Vagina (tissue), 2 donors: ENCODE measurements around the gene ZNF296. TPM values are rescaled to one million over a fixed set of nuclear protein-coding genes. Genes with fewer than 3 reads are reported as not detected.
A peak's percentile ranks its signal among the peaks of the same experiment; 100 is the strongest.

Experiments
- DNase-seq, 2 donors: peaks; one replicate each; pipeline ENCODE4 v3.0.0-alpha.2; 2017; ENCODE audit errors: extremely low spot score in 2 of 2
- H3K27ac ChIP-seq: fragments of 200-600 bp; sonication (generic); one replicate; pipeline ENCODE4 v1.5.1; 2019
- H3K27me3 ChIP-seq: fragments of 200-600 bp; sonication (generic); one replicate; pipeline ENCODE4 v1.5.1; 2019
- H3K36me3 ChIP-seq, 2 donors: fragments of 200-600 bp; sonication (generic); one replicate each; pipeline ENCODE4 v1.5.1; 2017 to 2019
- H3K4me1 ChIP-seq: fragments of 200-600 bp; sonication (generic); one replicate; pipeline ENCODE4 v1.5.1; 2019
- H3K4me3 ChIP-seq, 2 donors: fragments of 200-600 bp; sonication (generic); 1 replicate in 1 of 2; 2 replicates in 1 of 2; pipeline ENCODE4 v1.5.1; 2016 to 2019
- H3K9me3 ChIP-seq: fragments of 200-600 bp; sonication (generic); one replicate; pipeline ENCODE4 v1.5.1; 2019
- CTCF ChIP-seq, 3 experiments: fragments of 450-650 bp in 2 of 3; fragments of 200-600 bp in 1 of 3; sonication (generic) in 1 of 3; IDR thresholded peaks; one replicate each; pipeline ENCODE4 v1.5.1; 2017 to 2019; ENCODE audit warnings: antibody characterized with exemption in 3 of 3, mild to moderate bottlenecking in 2 of 3, moderate library complexity in 2 of 3
- POLR2A ChIP-seq, 2 donors: fragments of 450-650 bp; IDR thresholded peaks; one replicate each; pipeline ENCODE4 v1.6.1; 2017; ENCODE audit warnings: antibody characterized with exemption in 2 of 2, mild to moderate bottlenecking in 2 of 2, moderate library complexity in 2 of 2
- POLR2AphosphoS5 ChIP-seq, 2 donors: sonication (generic); formaldehyde crosslinking; IDR thresholded peaks; one replicate each; pipeline ENCODE4 v1.9.0; 2017; ENCODE audit warnings: antibody characterized with exemption in 2 of 2, mild to moderate bottlenecking in 2 of 2, low read depth in 1 of 2; ENCODE audit not compliant: insufficient read depth in 1 of 2
- intact Hi-C: fragments of 100-400 bp; cut with DNase I; formaldehyde crosslinking; loops from one replicate; pipeline ENCODE4 v1.15.1; 2023
- total RNA-seq: library from RNA; depleted of rRNA; stranded (reverse); fragments of >200 nt; gene quantifications from one replicate; pipeline ENCODE4 v1.2.3, GENCODE V29; 2016

Gene ZNF296
- total RNA-seq, 1 donor from 2014 or later = 5.6 TPM

GRCh38 chr19:45099467-45100191, 23.4 kb upstream of the ZNF296 start:
- Histone ChIP-seq H3K4me1 (peaks cover 100% of the 10 kb centered on the region), H3K27ac (peak overlapping the region; percentile 88)

GRCh38 chr19:45098521-45099466, 22.5 kb upstream of the ZNF296 start:
- H3K36me3 ChIP-seq = no peaks in the 10 kb centered on the region
- H3K4me3 ChIP-seq = peak overlapping the region in 1 of 2 donors; percentile 10
- DNase-seq = no peak
- H3K27me3 ChIP-seq = no peaks in the 10 kb centered on the region
- no peak for TF ChIP-seq POLR2AphosphoS5 (IDR thresholded peaks at IDR 0.05; ENCODE audit: insufficient read depth in 1 of 2, low read depth in 1 of 2)
- TF ChIP-seq POLR2A (IDR thresholded peaks at IDR 0.05) = no peak
- no peak for TF ChIP-seq CTCF (IDR thresholded peaks at IDR 0.05)
- H3K9me3 ChIP-seq = no peaks in the 10 kb centered on the region
- H3K27ac ChIP-seq = peak overlapping the region; percentile 88
- intact Hi-C loops = no loop called here
- peaks cover 100% of the 10 kb centered on the region for H3K4me1 ChIP-seq

More at GRCh38 chr19:45099467-45100191, 23.4 kb upstream of the ZNF296 start:
- no peak for DNase-seq
- no peak overlapping the region for H3K4me3 ChIP-seq
- no peaks in the 10 kb centered on the region for H3K9me3 ChIP-seq
- H3K27me3 ChIP-seq = no peaks in the 10 kb centered on the region
- no peaks in the 10 kb centered on the region for H3K36me3 ChIP-seq
- intact Hi-C loops = no loop called here
- TF ChIP-seq POLR2AphosphoS5 (IDR thresholded peaks at IDR 0.05; ENCODE audit: insufficient read depth in 1 of 2, low read depth in 1 of 2) (no peak), CTCF (IDR thresholded peaks at IDR 0.05) (no peak), POLR2A (IDR thresholded peaks at IDR 0.05) (no peak)

- DNase-seq = no peak
- H3K4me3 ChIP-seq = peak overlapping the region; percentile 4 to 10
- no peak for TF ChIP-seq CTCF (IDR thresholded peaks at IDR 0.05)
- no peak for TF ChIP-seq POLR2A (IDR thresholded peaks at IDR 0.05)
- TF ChIP-seq POLR2AphosphoS5 (IDR thresholded peaks at IDR 0.05; ENCODE audit: insufficient read depth in 1 of 2, low read depth in 1 of 2) = peak in 1 of 2 donors; percentile 43
These were observed 21.7 kb upstream of the ZNF296 start for GRCh38 chr19:45097776-45098520.

GRCh38 chr19:45097450-45097775, 21.1 kb upstream of the ZNF296 start:
- H3K27me3 ChIP-seq = no peaks in the 10 kb centered on the region
- H3K4me3 ChIP-seq = no peak overlapping the region

More at GRCh38 chr19:45097776-45098520, 21.7 kb upstream of the ZNF296 start:
- H3K36me3 ChIP-seq = no peaks in the 10 kb centered on the region
- H3K27me3 ChIP-seq = no peaks in the 10 kb centered on the region
- intact Hi-C loops = no loop called here
- peak overlapping the region; percentile 88 for H3K27ac ChIP-seq
- H3K9me3 ChIP-seq = no peaks in the 10 kb centered on the region
- peaks cover 96% of the 10 kb centered on the region for H3K4me1 ChIP-seq

More at GRCh38 chr19:45097450-45097775, 21.1 kb upstream of the ZNF296 start:
- Histone ChIP-seq H3K36me3 (no peaks in the 10 kb centered on the region), H3K9me3 (no peaks in the 10 kb centered on the region), H3K27ac (peak overlapping the region; percentile 88), H3K4me1 (peaks cover 90% of the 10 kb centered on the region)
- intact Hi-C loops = no loop called here
- no peak for DNase-seq
- no peak for TF ChIP-seq CTCF (IDR thresholded peaks at IDR 0.05)
